Keratinocyte (primary cell): ENCODE data around the gene EDC3.

Source experiments
- EZH2 ChIP-seq: IDR thresholded peaks from one replicate; pipeline ENCODE4 v1.6.1; 2012; ENCODE audit warnings: inconsistent platforms, mild to moderate bottlenecking, low read length, moderate library complexity
- TF ChIP-seq, protein P1 (sequence below), 3 experiments: IDR thresholded peaks in 1 of 3; conservative IDR thresholded peaks in 1 of 3; optimal IDR thresholded peaks in 1 of 3; 2 replicates in 2 of 3; 3 replicates in 1 of 3; pipeline versions ENCODE3 to v1.5.1; 2011; ENCODE audit warnings: low read length in 3 of 3, mild to moderate bottlenecking in 3 of 3, moderate library complexity in 2 of 3, control low read depth in 1 of 3, inconsistent platforms in 1 of 3; ENCODE audit not compliant: insufficient read depth in 2 of 3; ENCODE audit errors: extremely low read depth in 1 of 3

DNA sequence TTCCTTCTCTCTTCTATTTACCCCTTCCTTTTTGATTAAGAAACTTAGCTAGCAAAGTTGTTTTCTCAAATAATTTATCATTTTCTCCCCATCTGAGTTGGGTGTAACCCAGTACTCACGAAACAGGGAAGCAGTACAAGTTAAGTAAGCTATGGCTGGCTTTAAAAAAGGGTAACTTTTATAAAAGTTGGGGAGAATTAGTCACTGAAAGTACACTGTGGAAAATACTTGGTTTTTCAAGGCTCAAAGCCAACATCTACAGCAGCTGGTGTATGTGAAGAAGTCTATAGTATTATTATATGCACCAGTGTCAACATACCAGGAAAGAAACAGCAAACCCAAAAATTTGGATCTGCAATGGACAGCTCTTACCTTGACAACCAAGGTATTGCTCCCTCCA lies 54.7 kb downstream of the EDC3 start:
- TF ChIP-seq, protein P1, sequence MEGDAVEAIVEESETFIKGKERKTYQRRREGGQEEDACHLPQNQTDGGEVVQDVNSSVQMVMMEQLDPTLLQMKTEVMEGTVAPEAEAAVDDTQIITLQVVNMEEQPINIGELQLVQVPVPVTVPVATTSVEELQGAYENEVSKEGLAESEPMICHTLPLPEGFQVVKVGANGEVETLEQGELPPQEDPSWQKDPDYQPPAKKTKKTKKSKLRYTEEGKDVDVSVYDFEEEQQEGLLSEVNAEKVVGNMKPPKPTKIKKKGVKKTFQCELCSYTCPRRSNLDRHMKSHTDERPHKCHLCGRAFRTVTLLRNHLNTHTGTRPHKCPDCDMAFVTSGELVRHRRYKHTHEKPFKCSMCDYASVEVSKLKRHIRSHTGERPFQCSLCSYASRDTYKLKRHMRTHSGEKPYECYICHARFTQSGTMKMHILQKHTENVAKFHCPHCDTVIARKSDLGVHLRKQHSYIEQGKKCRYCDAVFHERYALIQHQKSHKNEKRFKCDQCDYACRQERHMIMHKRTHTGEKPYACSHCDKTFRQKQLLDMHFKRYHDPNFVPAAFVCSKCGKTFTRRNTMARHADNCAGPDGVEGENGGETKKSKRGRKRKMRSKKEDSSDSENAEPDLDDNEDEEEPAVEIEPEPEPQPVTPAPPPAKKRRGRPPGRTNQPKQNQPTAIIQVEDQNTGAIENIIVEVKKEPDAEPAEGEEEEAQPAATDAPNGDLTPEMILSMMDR (optimal IDR thresholded peaks at IDR 0.05 in 1 of 3, IDR thresholded peaks at IDR 0.05 in 1 of 3, conservative IDR thresholded peaks at IDR 0.05 in 1 of 3; ENCODE audit: extremely low read depth in 1 of 3, insufficient read depth in 2 of 3, low read length in 3 of 3), result no peak
- no peak for TF ChIP-seq EZH2
